HepG2 (cell line): ENCODE results near the gene MYCBPAP. TPM values are rescaled to one million over a fixed set of nuclear protein-coding genes. Genes with fewer than 3 reads are reported as not detected.

Source experiments
- ATM ChIP-seq: fragments of 450-650 bp; IDR thresholded peaks from 2 replicates; pipeline ENCODE4 v1.7.1; 2017; ENCODE audit warnings: mild to moderate bottlenecking, borderline replicate concordance
- CBFB ChIP-seq: sonication (generic); formaldehyde crosslinking; IDR thresholded peaks from 2 replicates; pipeline ENCODE4 v1.4.0; 2020; ENCODE audit warnings: missing genetic modification reagents
- NR3C1 ChIP-seq: sonication (generic); formaldehyde crosslinking; IDR thresholded peaks from 2 replicates; pipeline ENCODE4 v1.4.0; 2020; ENCODE audit warnings: missing genetic modification reagents
- PLRG1 ChIP-seq: fragments of 450-650 bp; conservative IDR thresholded peaks from 2 replicates; pipeline ENCODE4 v1.6.1; 2016
- RCOR2 ChIP-seq: IDR thresholded peaks from 2 replicates; pipeline ENCODE4 v1.6.1; 2016; ENCODE audit warnings: missing biosample characterization, missing genetic modification reagents
- TFE3 ChIP-seq: IDR thresholded peaks from 2 replicates; pipeline ENCODE4 v1.6.1; 2016
- XRCC5 ChIP-seq: fragments of 200-400 bp; formaldehyde crosslinking; optimal IDR thresholded peaks from 2 replicates; pipeline ENCODE3; 2017; ENCODE audit warnings: mild to moderate bottlenecking, low read length
- ZBTB33 ChIP-seq: sonication (generic); formaldehyde crosslinking; IDR thresholded peaks from 2 replicates; pipeline ENCODE4 v1.4.0; 2020; ENCODE audit warnings: missing genetic modification reagents
- ZBTB8A ChIP-seq: sonication (generic); formaldehyde crosslinking; IDR thresholded peaks from 2 replicates; pipeline ENCODE4 v1.4.0; 2020; ENCODE audit warnings: mild to moderate bottlenecking, low read depth, missing genetic modification reagents, borderline replicate concordance
- ZFP36L1 ChIP-seq: sonication (generic); formaldehyde crosslinking; IDR thresholded peaks from 2 replicates; pipeline ENCODE4 v1.8.0; 2022; ENCODE audit warnings: mild to moderate bottlenecking, missing genetic modification reagents, moderate library complexity
- ZKSCAN8 ChIP-seq: IDR thresholded peaks from 2 replicates; pipeline ENCODE4 v1.6.1; 2016; ENCODE audit warnings: borderline replicate concordance, missing genetic modification reagents, missing compliant biosample characterization
- ZMYM4 ChIP-seq: sonication (generic); formaldehyde crosslinking; IDR thresholded peaks from 2 replicates; pipeline ENCODE4 v1.8.1; 2023; ENCODE audit warnings: mild to moderate bottlenecking, missing genetic modification reagents
- ZNF101 ChIP-seq: sonication (generic); formaldehyde crosslinking; IDR thresholded peaks from 2 replicates; pipeline ENCODE4 v1.4.0; 2020; ENCODE audit warnings: mild to moderate bottlenecking, low read depth, missing genetic modification reagents, borderline replicate concordance
- ZNF331 ChIP-seq: sonication (generic); formaldehyde crosslinking; IDR thresholded peaks from 2 replicates; pipeline ENCODE4 v1.4.0; 2020; ENCODE audit warnings: missing genetic modification reagents
- ZNF496 ChIP-seq: sonication (generic); formaldehyde crosslinking; IDR thresholded peaks from 2 replicates; pipeline ENCODE4 v1.8.1; 2023; ENCODE audit warnings: mild to moderate bottlenecking, moderate library complexity, missing genetic modification reagents; ENCODE audit not compliant: insufficient replicate concordance
- ZNF572 ChIP-seq: sonication (generic); formaldehyde crosslinking; IDR thresholded peaks from 2 replicates; pipeline ENCODE4 v1.5.1; 2020; ENCODE audit warnings: mild to moderate bottlenecking, missing genetic modification reagents
- ZNF576 ChIP-seq: sonication (generic); formaldehyde crosslinking; IDR thresholded peaks from 2 replicates; pipeline ENCODE4 v1.4.0; 2020; ENCODE audit warnings: mild to moderate bottlenecking, missing genetic modification reagents
- ZNF605 ChIP-seq: sonication (generic); formaldehyde crosslinking; IDR thresholded peaks from 2 replicates; pipeline ENCODE4 v1.8.0; 2022; ENCODE audit warnings: mild to moderate bottlenecking, missing genetic modification reagents
- ZNF616 ChIP-seq: sonication (generic); formaldehyde crosslinking; IDR thresholded peaks from 2 replicates; pipeline ENCODE4 v1.5.0; 2020; ENCODE audit warnings: low read depth, mild to moderate bottlenecking, missing genetic modification reagents
- ZNF629 ChIP-seq: sonication (generic); formaldehyde crosslinking; conservative IDR thresholded peaks from 2 replicates; pipeline ENCODE4 v1.5.0; 2020; ENCODE audit warnings: missing genetic modification reagents
- ZNF879 ChIP-seq: sonication (generic); formaldehyde crosslinking; IDR thresholded peaks from 2 replicates; pipeline ENCODE4 v1.8.1; 2023; ENCODE audit warnings: missing genetic modification reagents
- ZSCAN5A ChIP-seq: sonication (generic); formaldehyde crosslinking; IDR thresholded peaks from 2 replicates; pipeline ENCODE4 v1.8.0; 2022; ENCODE audit warnings: mild to moderate bottlenecking, missing genetic modification reagents, borderline replicate concordance
- polyA plus RNA-seq, 8 experiments: library from polyadenylated mRNA; depleted of rRNA in 3 of 8; stranded (reverse) in 7 of 8; unstranded in 1 of 8; fragments of >200 nt; fragmentation: Illumina TruSeq in 4 of 8; extraction: Trizol in 4 of 8; gene quantifications; 2 replicates each; pipeline versions ENCODE4 v1.2.1 to v1.2.3, GENCODE V29; 2011 to 2016; ENCODE audit warnings: low read depth in 4 of 8, missing spikeins in 1 of 8, mixed read lengths in 1 of 8; ENCODE audit not compliant: insufficient read depth in 1 of 8
- total RNA-seq, 5 experiments: library from RNA; depleted of rRNA; stranded (reverse); fragments of >200 nt; fragmentation: Illumina TruSeq; extraction: Trizol; gene quantifications; 2 replicates each; pipeline ENCODE4 v1.2.3, GENCODE V29; 2016; ENCODE audit warnings: low read depth in 1 of 5
- TF ChIP-seq, protein P1 (sequence below): IDR thresholded peaks from 2 replicates; pipeline ENCODE4 v1.6.1; 2016; ENCODE audit warnings: mild to moderate bottlenecking
- TF ChIP-seq, protein P2 (sequence below): sonication (generic); formaldehyde crosslinking; IDR thresholded peaks from 2 replicates; pipeline ENCODE4 v1.5.1; 2020; ENCODE audit warnings: mild to moderate bottlenecking, moderate library complexity, missing genetic modification reagents

The MYCBPAP gene
- total and polyA plus RNA-seq, 2 of the 13 experiments (the other 11 are each of a cell fraction or from before 2014, with no cell fraction given) = 0.22 to 0.24 TPM

DNA sequence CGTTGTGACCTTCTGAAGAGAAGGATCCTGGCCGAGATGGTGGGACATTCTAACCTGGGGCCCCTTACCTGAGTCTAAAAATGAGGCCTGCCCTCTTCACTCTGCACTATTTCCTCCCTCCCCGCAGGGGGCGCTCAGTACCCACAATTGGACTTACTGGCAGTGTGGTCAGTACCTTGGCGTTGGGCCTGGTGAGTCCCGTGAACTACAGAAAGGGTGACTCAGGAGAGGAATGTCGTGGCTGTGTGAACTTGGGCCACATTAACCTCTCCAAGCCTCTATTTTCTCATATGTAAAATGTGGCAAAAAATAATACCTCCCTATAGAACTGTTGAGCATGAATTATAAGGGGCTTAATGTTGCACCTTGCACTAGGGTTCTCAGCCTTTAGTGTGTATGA lies 25.7 kb upstream of the MYCBPAP start (continued):
- TF ChIP-seq ATM = no peak
- TF ChIP-seq, protein P1, sequence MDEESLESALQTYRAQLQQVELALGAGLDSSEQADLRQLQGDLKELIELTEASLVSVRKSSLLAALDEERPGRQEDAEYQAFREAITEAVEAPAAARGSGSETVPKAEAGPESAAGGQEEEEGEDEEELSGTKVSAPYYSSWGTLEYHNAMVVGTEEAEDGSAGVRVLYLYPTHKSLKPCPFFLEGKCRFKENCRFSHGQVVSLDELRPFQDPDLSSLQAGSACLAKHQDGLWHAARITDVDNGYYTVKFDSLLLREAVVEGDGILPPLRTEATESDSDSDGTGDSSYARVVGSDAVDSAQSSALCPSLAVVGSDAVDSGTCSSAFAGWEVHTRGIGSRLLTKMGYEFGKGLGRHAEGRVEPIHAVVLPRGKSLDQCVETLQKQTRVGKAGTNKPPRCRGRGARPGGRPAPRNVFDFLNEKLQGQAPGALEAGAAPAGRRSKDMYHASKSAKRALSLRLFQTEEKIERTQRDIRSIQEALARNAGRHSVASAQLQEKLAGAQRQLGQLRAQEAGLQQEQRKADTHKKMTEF (CRISPR knock-in tag) = peak; percentile 79
- peak; percentile 49; the same call in 1 of the 2 replicates for TF ChIP-seq ZBTB33 (CRISPR knock-in tag)
- TF ChIP-seq ZNF101 (CRISPR knock-in tag) = no peak
- no peak for TF ChIP-seq ZBTB8A
- no peak for TF ChIP-seq NR3C1
- TF ChIP-seq TFE3 = peak; percentile 85
- TF ChIP-seq RCOR2 (CRISPR knock-in tag) = peak; percentile 67; the same call in 1 of the 2 replicates
- no peak for TF ChIP-seq PLRG1
- TF ChIP-seq ZNF616 (CRISPR knock-in tag) = no peak
- 0 out of 2 replicates have a peak, but pooled peaks have one; percentile 56 for TF ChIP-seq ZKSCAN8 (CRISPR knock-in tag)
- TF ChIP-seq ZNF629 (CRISPR knock-in tag) = peak; percentile 81
- peak; percentile 73 for TF ChIP-seq CBFB
- 0 out of 2 replicates have a peak, but pooled peaks have one; percentile 10 for TF ChIP-seq ZNF605
- no peak for TF ChIP-seq ZNF572 (CRISPR knock-in tag)
- peak; percentile 75 for TF ChIP-seq ZNF331 (CRISPR knock-in tag)
- 0 out of 2 replicates have a peak, but pooled peaks have one; percentile 26 for TF ChIP-seq ZMYM4 (CRISPR knock-in tag)
- no peak for TF ChIP-seq ZNF879
- no peak for TF ChIP-seq ZSCAN5A (CRISPR knock-in tag)
- no peak for TF ChIP-seq ZNF496 (CRISPR knock-in tag)
- peak; percentile 98 for TF ChIP-seq XRCC5
- TF ChIP-seq, protein P2, sequence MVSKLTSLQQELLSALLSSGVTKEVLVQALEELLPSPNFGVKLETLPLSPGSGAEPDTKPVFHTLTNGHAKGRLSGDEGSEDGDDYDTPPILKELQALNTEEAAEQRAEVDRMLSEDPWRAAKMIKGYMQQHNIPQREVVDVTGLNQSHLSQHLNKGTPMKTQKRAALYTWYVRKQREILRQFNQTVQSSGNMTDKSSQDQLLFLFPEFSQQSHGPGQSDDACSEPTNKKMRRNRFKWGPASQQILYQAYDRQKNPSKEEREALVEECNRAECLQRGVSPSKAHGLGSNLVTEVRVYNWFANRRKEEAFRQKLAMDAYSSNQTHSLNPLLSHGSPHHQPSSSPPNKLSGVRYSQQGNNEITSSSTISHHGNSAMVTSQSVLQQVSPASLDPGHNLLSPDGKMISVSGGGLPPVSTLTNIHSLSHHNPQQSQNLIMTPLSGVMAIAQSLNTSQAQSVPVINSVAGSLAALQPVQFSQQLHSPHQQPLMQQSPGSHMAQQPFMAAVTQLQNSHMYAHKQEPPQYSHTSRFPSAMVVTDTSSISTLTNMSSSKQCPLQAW (CRISPR knock-in tag) = peak; percentile 70; the same call in 1 of the 2 replicates
- TF ChIP-seq ZFP36L1 = no peak
- TF ChIP-seq ZNF576 (CRISPR knock-in tag) = no peak
